ENCODE data around the gene RAB27A.
"Not testable (repeated sequence)": the region's sequence is repeated elsewhere in the genome, so short reads cannot be mapped to it uniquely, and the experiment has no call there.

Gene RAB27A

GRCh38 chr15:55281517-55282228, 7.9 kb downstream of the RAB27A start:
- DNase-seq = no peak

- DNase-seq = not testable (repeated sequence)
Observed at GRCh38 chr15:55280589-55280988, 9.0 kb downstream of the RAB27A start.

DNA sequence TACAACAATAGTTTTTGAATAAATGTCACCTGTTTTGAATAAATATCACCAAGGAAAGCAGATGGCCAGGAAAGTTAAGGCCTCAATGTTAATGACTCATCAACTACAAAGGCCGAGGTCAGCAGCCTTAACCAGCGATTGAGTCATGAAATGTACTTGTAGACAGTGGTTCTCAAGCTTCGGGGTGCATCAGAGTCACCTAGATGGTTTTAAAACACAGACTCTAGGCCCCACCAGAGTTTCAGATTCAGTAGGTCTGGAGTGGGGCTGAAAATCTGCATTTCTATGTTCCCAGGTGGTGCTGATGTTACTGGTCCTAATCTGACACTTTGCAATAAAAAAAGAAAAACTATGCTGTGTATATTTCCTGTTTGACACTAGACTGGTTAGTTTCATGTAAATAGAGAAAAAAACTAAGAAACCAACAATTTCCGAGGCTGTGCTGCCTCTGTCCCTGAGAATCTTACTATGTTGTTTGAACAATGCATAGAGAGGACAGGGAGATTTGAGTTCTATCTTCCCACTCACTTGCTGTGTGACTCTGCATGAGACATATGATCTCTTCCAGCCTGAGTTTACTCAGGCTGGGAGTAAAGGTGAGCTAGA, 9.8 kb downstream of the RAB27A start:
- DNase-seq = peak; percentile 1

DNA sequence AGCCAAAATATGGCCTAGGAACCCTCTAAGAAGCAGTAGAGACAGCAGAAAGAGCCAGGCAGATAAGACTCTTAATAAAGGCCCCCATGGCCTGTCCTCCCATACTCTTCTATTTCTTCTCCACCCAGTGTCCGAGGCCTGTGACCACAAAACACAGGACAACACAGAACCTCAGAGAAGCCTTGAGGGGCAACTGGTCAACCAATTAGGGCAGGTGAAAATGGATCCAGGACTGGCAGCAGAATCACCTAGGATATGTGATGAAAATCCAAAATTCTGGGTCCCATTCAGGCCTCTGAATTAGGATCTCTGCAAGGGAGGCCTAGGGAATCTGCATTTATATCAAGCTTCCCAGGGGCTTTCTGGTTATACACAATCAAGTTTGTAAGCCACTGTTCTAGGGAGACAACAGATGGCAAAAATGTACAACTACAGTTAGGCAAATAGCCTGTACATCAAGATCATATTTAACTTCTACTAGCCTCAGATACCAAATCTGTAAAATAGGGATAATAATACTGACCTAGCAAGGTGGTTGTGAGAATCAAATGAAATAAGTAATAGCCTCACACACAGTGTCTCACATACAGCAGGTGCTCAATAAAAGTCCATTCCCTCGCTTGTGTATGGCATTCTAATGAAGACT, 10.4 kb downstream of the RAB27A start:
- DNase-seq = no peak

DNA sequence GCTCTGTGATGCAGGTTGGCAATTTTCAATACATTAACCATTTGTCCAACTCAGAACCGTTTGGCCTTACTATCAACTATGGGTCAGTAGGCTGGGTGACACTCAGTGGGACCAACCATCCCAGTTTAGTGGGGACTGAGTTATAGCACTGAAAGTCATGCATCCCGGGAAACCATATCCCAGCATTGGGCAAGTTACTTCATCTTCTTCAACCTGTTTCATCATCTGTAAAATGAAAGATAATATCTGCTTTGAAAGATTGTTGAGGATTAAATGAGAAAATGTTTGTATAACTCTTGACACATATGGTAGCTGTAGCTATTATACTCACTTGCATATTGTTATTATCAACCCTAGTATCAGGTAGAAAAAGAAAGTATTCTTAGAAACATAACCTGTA, 11.9 kb downstream of the RAB27A start:
- no peak for DNase-seq

DNA sequence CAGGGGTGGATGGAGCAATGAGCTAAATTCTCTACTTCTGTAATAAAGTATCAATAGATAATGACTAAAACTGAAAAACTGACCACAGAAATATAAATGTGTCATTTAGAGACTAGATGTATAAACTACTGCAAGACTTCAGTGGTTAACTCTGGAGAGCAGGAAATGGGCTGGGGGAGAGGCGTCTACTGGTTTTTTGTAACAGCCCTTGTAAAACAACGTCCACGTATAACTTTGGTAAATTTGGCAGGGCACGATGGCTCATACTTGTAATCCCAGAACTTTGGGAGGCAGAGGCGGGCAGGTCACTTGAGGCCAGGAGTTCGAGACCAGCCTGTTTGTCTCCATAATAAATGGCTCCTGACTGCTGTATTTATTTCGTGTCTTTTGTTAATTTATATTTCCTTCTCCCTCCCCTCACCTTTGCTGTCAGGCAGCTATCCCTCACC, 12.5 kb downstream of the RAB27A start:
- DNase-seq = no peak

DNA sequence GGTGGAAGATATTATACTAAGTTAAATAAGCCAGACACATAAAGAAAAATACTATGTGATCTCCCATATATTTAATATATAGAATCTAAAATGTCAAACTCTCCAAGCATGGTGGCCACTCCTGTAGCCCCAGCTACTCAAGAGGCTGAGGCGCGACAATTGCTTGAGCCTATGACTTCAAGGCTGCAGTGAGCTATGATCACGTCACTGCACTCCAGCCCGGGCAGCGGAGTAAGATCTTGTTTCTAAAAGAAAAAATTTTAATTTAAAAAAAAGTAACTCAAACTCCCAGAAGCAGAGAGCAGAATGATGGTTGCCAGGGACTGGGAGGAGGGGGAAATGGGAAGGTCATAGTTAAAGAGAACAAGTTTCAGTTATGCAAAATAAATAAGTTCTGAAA, 13.3 kb downstream of the RAB27A start:
- DNase-seq = no peak

GRCh38 chr15:55270291-55270690, 19.3 kb downstream of the RAB27A start:
- no peak for DNase-seq

GRCh38 chr15:55268176-55268695, 21.4 kb downstream of the RAB27A start:
- no peak for DNase-seq

- no peak for DNase-seq
Observed at GRCh38 chr15:55267401-55268175, 22.0 kb downstream of the RAB27A start.

DNA sequence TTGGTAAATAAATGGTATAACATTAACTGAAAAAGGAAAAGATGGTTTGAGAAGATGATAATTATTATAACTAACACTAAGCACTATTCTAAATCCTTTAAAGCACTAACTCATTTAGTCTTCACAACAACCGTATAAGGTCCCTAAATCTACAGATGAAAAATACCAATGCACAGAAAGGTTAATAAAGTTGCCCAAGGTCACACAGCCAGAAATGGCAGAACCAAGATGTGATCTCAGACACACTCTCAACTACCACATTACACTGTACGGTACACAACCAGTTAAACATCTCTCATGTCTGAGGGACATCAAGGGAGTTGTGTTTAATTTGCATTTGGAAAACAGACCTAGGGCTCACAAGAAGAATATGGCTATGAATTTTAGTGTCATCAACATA, 23.1 kb downstream of the RAB27A start:
- no peak for DNase-seq

- DNase-seq = no peak
Observed at GRCh38 chr15:55260562-55261131, 29.0 kb downstream of the RAB27A start.

GRCh38 chr15:55257938-55258337, 31.7 kb downstream of the RAB27A start:
- DNase-seq = no peak

DNA sequence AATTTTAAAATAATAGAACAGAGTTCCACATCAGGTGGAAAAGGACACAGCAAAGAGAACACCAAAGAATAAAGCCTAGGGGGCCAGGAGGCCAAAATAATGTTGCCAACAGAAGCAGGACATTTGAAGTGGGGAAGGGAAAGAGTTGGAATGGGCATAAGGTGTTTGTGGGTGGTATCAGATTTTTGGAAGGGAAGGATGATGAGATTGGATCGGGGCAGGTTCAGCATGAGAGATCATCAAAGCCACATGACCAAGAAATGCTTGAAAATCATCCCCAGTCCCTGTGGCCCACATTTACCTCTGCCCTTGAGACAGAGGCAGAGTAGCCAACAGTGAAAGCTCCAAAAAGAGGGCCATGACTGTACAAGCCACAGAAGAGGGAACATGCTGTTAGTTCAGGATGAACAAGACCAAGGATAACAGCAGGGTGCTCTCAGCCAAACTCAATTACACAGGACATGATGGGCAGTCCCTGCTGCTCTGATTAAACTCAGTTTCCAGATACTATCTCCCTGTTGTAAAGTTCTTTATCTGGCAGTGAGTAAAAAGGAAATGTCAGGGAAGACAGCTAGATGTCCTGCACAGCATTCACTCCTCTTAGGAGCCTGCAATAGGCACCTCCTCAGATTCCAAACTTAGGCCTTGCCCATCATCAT, 32.5 kb downstream of the RAB27A start:
- DNase-seq = no peak

DNA sequence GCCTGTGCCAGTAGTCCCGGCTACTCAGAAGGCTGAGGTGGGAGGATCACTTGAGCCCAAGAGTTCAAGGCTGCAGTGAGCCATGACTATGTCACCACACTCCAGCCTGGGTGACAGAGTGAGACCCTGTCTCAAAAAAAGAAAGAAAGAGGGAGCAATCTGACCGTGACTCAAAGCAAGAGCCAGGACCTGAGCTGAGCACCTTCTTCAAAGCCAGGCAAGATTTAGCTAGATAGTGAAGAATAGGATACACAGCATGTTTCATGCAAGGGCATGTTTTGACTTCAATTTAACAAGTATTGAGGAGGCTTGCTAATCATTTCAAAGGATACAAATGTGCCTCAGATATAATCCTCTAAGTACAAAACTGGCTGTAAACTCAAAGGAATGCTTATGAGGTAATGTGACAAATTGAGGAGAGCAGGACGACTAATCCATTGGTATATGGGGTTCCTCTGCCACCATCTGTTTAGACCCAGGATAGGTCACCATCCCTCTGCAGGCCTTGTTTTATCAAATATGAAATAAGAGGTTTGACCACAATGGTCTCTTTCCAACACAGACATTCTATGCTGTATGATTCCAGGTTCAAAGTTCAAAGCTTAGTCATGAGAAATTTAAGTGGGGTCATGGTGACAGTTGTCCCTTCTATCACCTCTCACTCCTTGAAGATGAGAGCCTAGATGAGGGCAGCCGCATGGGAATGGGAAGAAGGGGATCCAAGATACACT, 33.2 kb downstream of the RAB27A start:
- no peak for DNase-seq

- no peak for DNase-seq
Observed at GRCh38 chr15:55255714-55256113, 33.9 kb downstream of the RAB27A start.

DNA sequence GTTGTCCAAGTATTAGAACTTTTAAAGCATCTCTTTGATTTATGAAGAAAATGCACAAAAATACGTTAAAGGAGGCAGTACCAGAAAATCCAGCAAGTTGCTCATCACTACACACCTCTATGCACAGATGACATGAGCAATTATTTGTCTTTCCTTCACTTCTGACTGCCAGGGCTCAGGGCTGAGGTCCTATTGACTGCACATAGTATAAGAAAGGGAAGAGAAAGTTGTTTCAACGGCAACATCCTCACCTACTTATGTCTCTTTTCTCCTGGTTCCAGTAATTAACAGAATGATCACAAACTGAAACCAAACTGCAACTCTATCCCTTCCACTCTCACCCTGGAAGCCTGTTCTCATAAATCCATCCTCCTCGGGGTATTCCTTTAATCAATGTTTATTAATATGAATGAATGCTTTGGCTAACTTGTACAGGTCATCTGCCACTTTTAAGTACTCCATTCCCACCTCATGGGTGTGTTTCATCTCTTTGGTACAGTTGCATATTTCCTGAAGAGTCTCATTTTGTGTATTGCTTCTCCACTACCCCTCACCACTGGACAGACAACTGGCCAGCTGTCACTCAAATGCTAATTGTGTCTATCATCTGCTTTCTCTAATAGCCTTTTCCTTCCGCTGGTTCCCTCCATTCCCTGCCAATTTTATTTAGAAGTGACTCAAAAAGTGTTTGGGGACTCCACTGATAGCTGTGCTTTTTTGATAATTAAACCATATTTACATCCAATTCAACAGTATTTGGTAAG, 34.5 kb downstream of the RAB27A start:
- DNase-seq = no peak

DNA sequence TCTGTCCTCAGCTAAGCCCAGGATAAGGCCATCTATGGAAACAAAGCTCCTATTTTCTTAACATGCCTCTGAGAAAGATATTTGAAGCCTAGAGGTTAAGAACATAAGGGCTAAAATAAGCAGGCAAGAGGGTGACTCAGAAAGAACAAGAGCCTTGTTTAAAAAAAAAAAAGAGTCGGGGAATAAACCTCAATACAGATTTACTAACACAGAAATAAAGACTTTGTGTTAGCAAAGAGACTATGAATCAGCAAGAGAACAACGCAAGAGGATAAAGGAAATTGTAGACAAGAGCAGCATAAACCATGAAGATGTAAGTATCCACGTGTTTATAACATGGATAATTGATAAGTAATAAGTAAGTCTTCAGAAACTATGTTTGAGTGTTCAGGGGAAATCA, 36.0 kb downstream of the RAB27A start:
- no peak for DNase-seq

GRCh38 chr15:55252201-55252600, 37.4 kb downstream of the RAB27A start:
- DNase-seq = not testable (repeated sequence)

DNA sequence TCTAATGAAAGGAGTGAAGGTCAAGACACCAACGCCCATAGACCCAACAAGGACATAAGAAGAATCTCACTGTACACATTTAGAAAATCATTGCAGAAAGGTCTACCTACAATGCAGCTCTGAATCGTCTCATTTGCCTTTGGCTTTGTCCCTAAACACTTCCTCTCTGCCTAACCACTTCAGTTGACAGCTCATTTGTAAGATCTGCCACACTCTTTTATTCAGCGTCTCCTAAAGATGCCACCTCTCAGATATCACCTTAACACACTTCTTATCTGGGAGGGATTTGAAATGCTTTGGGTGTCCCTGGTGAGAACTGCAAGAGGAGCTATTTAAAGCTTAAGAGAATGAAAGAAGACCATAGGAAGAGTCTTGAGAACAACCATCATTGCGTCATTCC, 38.7 kb downstream of the RAB27A start:
- DNase-seq = no peak

DNA sequence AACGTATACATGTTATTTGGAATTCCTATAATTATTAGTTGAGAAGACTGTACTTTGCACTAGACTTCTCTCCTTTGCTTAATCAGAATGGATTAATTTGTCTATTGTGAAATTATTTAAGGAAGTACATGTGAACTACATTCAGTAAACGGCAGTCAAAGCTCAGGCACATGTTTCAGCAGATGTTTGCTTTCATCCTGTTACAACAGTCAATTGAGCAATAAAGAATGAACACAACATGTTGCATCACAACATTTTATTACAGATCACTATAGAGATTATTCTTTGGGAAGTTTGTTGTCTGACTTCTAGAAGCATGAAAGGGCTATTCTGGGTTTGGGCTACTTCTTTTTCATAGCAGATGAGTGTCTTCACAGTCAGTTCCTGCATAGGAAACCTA, 39.2 kb downstream of the RAB27A start:
- no peak for DNase-seq
